Kidney epithelial cell (primary cell): ENCODE measurements around the gene SYNE3. TPM values are rescaled to one million over a fixed set of nuclear protein-coding genes. Genes with fewer than 3 reads are reported as not detected.

Experiments used
- DNase-seq: peaks from one replicate; pipeline ENCODE4 v3.0.0-alpha.2; 2010; ENCODE audit warnings: low read depth
- H3K27me3 ChIP-seq: 2 replicates; pipeline ENCODE4 v1.6.0; 2011; ENCODE audit warnings: low read length; ENCODE audit not compliant: control insufficient read depth, insufficient read depth
- H3K36me3 ChIP-seq: 2 replicates; pipeline ENCODE4 v1.5.1; 2011; ENCODE audit warnings: low read length; ENCODE audit not compliant: control insufficient read depth, insufficient read depth
- H3K4me3 ChIP-seq: 2 replicates; pipeline ENCODE4 v1.5.1; 2011; ENCODE audit warnings: low read depth, mild to moderate bottlenecking, control low read depth, low read length
- total RNA-seq: library from RNA; depleted of rRNA; stranded (reverse); fragments of >200 nt; gene quantifications from 2 replicates; pipeline ENCODE4 v1.2.3, GENCODE V29; 2015
- TF ChIP-seq, protein P1 (sequence below): IDR thresholded peaks from 2 replicates; pipeline ENCODE4 v1.5.1; 2011; ENCODE audit warnings: mild to moderate bottlenecking, moderate library complexity, low read length, control low read depth, inconsistent platforms; ENCODE audit not compliant: insufficient read depth, poor library complexity, severe bottlenecking

SYNE3 gene
- total RNA-seq, 1 donor from 2014 or later, result 2.2 TPM

- no peak for DNase-seq
- TF ChIP-seq, protein P1, sequence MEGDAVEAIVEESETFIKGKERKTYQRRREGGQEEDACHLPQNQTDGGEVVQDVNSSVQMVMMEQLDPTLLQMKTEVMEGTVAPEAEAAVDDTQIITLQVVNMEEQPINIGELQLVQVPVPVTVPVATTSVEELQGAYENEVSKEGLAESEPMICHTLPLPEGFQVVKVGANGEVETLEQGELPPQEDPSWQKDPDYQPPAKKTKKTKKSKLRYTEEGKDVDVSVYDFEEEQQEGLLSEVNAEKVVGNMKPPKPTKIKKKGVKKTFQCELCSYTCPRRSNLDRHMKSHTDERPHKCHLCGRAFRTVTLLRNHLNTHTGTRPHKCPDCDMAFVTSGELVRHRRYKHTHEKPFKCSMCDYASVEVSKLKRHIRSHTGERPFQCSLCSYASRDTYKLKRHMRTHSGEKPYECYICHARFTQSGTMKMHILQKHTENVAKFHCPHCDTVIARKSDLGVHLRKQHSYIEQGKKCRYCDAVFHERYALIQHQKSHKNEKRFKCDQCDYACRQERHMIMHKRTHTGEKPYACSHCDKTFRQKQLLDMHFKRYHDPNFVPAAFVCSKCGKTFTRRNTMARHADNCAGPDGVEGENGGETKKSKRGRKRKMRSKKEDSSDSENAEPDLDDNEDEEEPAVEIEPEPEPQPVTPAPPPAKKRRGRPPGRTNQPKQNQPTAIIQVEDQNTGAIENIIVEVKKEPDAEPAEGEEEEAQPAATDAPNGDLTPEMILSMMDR, result no peak
- no peaks in the 10 kb centered on the region for H3K27me3 ChIP-seq
- no peak overlapping the region for H3K4me3 ChIP-seq
- H3K36me3 ChIP-seq, result no peaks in the 10 kb centered on the region
Observed at GRCh38 chr14:95480887-95481226, 35.6 kb downstream of the SYNE3 start.

- Histone ChIP-seq H3K4me3 (no peak overlapping the region), H3K36me3 (no peaks in the 10 kb centered on the region)
- no peak for DNase-seq
Observed at GRCh38 chr14:95480109-95480886, 36.2 kb downstream of the SYNE3 start.

GRCh38 chr14:95479494-95479893 lies 37.0 kb downstream of the SYNE3 start:
- TF ChIP-seq, protein P1, result no peak
- no peaks in the 10 kb centered on the region for H3K27me3 ChIP-seq
- H3K4me3 ChIP-seq, result no peak overlapping the region
- DNase-seq, result no peak
- H3K36me3 ChIP-seq, result no peaks in the 10 kb centered on the region

More at GRCh38 chr14:95480109-95480886, 36.2 kb downstream of the SYNE3 start:
- TF ChIP-seq, protein P1, result no peak
- no peaks in the 10 kb centered on the region for H3K27me3 ChIP-seq

DNA sequence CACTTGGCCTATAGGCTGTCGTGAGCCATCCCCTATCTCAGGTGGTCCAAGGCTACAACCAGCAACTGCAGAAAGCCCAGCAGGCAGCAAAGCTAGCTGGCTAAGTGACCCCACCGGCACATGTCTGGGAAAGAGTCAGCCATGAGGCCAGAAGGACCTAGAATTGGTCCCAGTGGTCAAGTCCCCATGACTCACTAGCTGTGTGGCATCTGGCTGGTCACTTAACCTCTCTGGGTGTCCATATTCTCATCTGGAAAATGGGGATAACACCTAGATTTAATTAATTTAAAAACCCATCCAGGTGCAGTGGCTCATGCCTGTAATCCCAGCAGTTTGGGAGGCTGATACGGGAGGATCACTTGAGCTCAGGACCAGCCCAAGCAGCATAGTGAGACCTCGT lies 37.6 kb downstream of the SYNE3 start:
- DNase-seq, result no peak
- TF ChIP-seq, protein P1, result no peak
- H3K27me3 ChIP-seq, result no peaks in the 10 kb centered on the region
- H3K36me3 ChIP-seq, result no peaks in the 10 kb centered on the region
- no peak overlapping the region for H3K4me3 ChIP-seq

GRCh38 chr14:95478309-95478708 lies 38.1 kb downstream of the SYNE3 start:
- H3K36me3 ChIP-seq, result no peaks in the 10 kb centered on the region
- no peaks in the 10 kb centered on the region for H3K27me3 ChIP-seq
- H3K4me3 ChIP-seq, result no peak overlapping the region
- TF ChIP-seq, protein P1, result no peak
- DNase-seq, result no peak
